HG02870 (cell line): ENCODE data around the gene CAMTA1.

Experiments
- ATAC-seq: cut with Tn5 transposase; IDR thresholded peaks from one replicate; pipeline ENCODE4 v1.9.1; 2021; ENCODE audit warnings: mild to moderate bottlenecking, moderate library complexity; ENCODE audit not compliant: unreplicated experiment

CAMTA1 gene

GRCh38 chr1:7610106-7610731, 825.0 kb downstream of the CAMTA1 start:
- no peak for ATAC-seq

DNA sequence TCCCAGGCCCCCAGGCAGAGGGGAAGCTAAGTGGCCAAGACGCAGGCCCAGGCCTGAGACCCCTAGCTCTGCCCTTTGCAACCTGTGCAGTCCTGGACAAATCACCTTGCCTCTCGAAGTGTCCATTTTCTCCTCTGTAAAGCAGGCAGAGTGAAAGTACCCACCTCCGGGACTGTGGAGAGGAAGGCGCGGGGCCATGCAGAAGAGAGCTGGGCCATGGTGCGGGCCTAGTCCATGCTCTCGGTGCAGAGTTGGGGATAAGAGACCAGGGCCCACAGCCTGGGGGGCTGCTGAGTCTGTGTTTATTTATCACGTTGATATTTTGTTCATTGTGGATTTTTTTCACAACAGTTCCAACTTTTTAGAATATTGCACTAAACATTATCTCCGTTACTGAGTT, 825.7 kb downstream of the CAMTA1 start:
- ATAC-seq: no peak

DNA sequence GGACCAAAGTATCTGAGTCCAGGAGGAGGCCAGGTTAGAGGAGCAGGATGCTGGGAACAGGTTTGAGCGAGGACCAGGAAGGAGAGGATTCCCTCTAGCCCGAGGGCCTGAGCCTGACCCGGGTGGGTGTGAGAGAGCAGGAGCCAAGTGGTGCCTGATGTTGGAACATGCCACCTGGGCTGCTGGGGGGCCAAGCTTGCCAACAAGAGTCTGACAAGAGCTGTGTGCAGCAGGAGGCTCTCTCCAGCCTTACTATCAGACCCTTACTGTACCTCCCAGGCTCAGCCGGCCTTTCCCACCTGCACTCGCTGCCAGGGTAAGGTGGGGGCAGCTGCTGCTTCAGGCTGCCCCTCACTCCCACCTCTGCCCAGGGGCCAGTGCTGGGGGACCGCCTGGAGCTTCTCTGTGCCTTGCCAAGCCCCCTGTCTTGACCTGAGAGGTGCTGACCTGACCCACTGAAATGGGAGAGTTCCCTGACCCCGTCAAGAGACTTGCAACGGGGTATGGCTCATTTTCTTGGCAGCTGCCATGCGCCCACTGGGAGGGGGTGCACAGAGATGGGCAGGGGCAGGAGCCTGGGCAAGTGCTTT, 826.3 kb downstream of the CAMTA1 start:
- no peak for ATAC-seq

- ATAC-seq: no peak
Measured at GRCh38 chr1:7613106-7613850, 828.0 kb downstream of the CAMTA1 start.

- no peak for ATAC-seq
Measured at GRCh38 chr1:7613851-7614205, 828.6 kb downstream of the CAMTA1 start.

GRCh38 chr1:7614576-7615074, 829.4 kb downstream of the CAMTA1 start:
- no peak for ATAC-seq

- ATAC-seq: no peak
Measured at GRCh38 chr1:7615138-7615537, 829.9 kb downstream of the CAMTA1 start.

GRCh38 chr1:7616076-7616832, 831.0 kb downstream of the CAMTA1 start:
- no peak for ATAC-seq

GRCh38 chr1:7616953-7617352, 831.7 kb downstream of the CAMTA1 start:
- ATAC-seq: no peak

DNA sequence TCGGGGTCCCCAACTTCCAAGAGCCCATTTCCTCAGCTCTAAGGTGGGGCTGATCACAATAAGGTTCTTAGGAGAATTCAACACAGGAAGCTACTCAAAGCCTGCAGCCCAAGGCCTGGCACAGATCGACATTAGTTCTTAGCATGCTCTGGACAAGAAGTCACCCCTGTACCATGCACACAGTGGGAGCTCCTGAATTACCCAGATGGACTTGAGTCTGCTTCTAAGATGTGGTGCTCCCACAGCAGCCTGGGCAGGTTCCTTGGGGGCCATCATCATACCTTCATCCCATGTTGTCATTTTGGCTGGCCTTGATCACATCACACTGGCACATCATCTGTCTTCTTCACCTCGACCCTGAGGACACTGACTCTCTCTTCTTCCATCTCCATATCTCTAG, 832.6 kb downstream of the CAMTA1 start:
- ATAC-seq: no peak

GRCh38 chr1:7620196-7620595, 834.9 kb downstream of the CAMTA1 start:
- ATAC-seq: no peak

DNA sequence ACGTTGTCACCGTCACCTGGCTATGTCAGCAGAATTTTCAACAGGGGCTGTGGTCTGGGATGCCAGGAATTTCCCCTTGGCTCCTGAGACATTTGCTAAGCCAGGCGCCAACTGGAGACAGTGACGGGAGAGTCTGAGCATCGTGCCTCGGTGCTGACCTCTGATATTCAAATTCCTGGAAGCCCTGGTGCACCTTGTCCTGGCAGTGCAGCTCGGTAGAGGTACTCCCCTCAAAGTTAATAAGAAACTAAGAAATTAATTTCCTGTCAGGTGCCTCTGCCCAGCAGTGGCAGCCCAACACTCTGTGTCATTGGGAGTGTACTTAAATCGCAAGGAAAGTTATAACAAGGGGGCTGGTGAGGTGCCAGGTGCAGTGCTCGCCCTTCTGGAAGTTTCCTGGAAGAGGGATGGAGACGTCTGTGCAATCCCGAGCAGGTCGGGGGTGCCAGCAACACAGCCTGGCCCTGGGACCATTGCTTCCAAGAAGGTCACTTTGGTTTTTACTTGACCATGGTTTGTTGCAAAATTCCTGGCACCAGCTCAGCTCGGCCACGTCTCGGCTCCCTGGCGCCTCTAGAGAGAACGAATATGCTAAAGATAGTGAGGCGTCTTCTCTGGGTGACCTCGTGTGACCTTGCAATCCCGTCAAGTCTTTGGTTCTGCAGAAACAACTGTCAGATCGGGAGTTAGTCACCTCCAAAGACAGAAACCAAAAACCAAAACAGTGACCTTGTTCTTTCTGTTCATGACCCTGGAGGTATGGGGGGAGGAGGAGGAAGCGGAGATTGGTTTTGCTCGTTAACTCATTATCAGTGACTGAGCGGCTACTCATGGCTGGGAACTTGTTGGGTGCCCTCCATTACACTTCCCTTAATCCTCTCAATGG, 836.3 kb downstream of the CAMTA1 start:
- no peak for ATAC-seq

GRCh38 chr1:7623842-7624241, 838.6 kb downstream of the CAMTA1 start:
- no peak for ATAC-seq

DNA sequence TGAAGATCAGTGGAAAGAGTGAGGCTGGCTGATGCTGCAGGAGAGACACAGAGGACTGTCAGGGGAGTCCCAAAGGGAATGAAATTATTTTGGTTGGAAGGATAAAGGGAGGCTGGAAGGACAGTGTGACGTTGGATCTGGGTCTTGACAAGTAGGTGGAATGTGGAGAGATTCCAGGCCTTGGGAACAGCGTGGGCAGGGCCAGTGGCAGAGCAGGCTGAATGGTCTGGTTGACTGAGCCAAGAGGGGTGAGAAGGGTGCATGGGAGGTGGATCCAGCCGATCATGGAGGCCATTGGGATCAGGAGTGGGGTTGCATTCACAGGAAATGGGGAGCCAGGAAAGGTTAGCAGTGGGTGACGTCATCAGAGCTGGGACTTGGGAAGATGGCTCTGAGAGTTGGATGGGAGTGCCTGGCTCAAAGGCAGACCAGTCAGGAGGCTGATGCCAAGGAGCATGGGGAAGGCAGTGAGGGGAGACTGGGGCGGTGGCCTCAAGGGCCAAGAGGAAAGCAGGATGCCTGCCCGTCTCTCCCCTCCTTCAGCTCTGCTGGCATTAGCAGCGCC, 839.6 kb downstream of the CAMTA1 start:
- ATAC-seq: no peak

- no peak for ATAC-seq
Measured at GRCh38 chr1:7625401-7625800, 840.1 kb downstream of the CAMTA1 start.

- no peak for ATAC-seq
Measured at GRCh38 chr1:7628273-7628672, 843.0 kb downstream of the CAMTA1 start.

DNA sequence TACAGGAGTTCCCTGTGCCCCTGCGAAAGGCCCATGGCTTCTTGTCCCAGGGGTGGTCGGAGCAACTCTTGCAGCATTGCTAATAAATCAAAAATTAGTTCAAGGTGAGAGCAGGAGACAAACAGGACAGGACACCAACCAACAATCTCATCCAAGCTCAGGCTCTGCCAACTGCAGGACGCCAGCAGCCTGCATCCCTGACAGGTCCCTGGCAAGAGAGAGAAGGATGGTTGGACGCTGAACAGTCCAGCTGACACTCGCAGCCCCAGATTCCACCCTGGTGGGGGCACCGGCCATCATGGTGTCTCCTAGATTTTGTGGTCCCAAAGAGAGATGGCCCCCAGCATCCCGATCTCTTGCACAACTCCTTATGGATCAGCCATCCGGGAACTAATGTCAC, 843.8 kb downstream of the CAMTA1 start:
- ATAC-seq: no peak

- ATAC-seq: no peak
Measured at GRCh38 chr1:7629465-7630195, 844.4 kb downstream of the CAMTA1 start.

DNA sequence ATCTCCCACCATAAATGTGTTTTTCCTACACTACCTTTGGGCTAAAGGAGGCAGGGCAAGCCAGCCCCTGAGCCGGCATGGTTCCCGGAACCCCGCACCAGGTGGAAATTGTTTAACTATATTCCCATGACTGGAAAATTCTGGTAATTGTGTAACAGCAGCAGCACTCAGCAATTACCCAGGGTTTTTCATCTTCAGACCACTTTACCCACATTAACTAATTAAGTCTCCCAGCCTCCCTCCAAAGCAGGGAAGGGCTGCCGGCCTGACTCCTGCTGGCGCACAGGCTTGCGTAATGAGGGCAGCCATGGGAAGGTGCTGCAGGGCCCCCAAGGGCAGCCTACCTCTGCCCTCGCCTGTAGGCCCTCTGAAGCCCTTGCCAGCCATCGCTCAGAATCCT, 845.1 kb downstream of the CAMTA1 start:
- no peak for ATAC-seq

- no peak for ATAC-seq
Measured at GRCh38 chr1:7632176-7632575, 846.9 kb downstream of the CAMTA1 start.
